Amniotic stem cell (primary cell): ENCODE measurements around the gene SMC4.

Source experiments
- DNase-seq: peaks from one replicate; lab custom pipeline; 2025; lab: John Stamatoyannopoulos, UW

SMC4 gene

DNA sequence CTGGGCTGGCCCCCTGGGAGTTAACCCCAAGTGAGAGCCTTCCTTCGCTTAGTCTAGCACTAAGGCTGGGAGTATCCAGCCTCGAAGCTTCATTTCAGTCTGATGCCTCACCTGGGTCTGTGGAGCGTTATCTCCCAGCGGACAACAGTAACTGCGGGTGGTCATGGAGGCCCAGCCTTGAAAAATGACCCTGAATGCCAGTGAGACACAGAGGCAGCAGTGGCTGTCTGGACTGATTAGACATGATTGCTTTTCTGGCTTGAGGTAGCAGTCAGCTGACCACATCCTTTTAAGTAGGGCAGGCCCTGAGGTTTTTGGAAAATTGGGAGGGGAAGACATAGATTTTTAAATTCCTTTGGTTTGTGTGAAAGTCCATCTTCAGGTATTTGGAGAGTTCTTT is 78.3 kb downstream of the SMC4 start:
- DNase-seq: no peak

DNA sequence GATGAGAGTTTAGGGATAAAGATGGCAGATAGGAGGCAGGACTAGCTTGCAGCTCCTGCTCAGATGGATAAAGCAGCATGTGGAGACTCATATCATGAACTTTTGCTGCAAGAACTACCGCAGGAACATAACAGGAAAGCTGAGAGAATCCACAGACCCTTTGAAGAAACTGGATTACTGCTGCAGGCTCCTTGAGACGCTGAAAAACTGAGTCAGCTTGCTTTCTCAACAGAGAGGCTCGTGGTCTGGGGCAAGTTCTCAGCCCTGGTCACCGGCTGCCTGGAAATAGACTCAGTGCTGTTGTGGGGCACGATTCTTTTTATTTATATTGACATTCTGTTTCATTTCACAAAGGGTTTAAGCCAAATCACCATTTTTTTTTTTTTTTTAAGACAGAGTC is 78.9 kb downstream of the SMC4 start:
- no peak for DNase-seq

DNA sequence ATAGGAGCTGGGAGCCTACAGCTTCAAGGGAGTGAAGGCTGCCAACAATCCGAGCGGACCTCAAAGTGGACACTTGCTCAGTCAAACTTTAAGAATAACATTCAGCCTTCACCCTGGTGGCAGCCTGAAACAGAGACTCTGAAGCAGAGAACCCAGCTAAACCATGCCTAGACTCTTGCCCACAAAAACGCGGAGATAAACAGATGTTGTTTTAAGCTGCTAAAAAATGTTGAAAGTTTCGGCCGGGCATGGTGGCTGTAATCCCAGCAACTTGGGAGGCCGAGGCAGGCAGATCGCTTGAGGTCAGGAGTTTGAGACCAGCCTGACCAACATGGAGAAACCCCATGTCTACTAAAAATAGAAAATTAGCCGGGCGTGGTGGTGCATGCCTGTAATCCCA is 79.9 kb downstream of the SMC4 start:
- DNase-seq: no peak

DNA sequence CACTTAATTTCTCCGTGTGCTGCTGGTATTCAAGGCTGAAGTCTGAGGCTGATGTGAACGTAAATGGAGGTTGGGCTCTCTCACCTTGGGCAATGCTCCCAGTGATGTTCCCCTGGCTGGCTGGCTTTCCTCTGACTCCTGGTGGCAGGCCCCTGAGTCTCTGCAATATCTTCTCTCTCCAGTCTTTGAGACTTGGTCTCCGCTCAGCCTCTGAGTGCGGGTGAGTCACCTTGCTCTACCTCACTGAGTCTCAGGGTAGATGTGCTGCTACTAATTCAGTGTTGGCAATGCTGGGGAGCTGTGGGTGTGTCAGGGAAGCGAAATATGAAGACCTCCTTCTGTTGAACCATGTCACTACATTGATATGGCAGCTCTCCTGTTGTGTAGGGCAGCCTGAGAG is 81.5 kb downstream of the SMC4 start:
- no peak for DNase-seq

DNA sequence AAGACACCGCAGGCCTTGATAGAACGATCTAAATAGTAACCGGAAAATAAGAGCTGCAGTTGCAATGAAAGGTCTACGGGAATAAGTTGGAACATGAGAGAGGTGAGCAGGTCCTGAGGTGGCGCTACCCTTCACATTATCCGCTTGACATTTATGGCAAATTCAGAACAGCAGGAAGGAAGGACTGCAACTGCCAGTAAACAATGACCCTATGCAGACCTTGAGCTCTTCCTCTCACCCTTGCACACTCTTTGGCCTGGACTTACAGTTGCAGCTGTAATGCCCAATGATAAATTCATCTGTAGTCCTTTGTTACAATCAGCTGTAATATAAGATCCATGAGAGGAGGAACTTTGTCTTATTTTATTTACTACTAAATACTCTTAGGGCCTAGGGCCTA is 82.4 kb downstream of the SMC4 start:
- DNase-seq: no peak

DNA sequence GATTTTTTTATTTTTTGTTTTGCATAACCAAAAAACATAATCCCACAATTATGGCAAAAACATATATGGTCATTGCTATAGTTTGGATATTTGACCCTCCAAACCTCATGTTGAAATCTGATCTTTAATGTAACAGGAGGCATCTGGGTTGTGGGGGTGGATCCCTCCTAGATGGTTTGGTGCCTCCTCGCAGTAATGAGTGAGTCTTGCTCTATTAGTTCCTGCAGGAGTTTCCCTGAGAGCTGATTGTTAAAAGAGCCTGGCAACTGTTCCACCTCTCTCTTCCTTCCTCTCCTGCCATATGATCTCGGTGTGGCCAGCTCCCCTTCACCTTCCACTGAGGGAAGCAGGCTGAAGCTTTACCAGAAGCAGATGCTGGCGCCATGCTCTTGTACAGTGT is 83.3 kb downstream of the SMC4 start:
- DNase-seq: no peak
